ENCODE results near the gene FER1L5. TPM values are rescaled to one million over a fixed set of nuclear protein-coding genes. Genes with fewer than 3 reads are reported as not detected.

Gene FER1L5
- total RNA-seq, 2 experiments from 2014 or later: not detected

DNA sequence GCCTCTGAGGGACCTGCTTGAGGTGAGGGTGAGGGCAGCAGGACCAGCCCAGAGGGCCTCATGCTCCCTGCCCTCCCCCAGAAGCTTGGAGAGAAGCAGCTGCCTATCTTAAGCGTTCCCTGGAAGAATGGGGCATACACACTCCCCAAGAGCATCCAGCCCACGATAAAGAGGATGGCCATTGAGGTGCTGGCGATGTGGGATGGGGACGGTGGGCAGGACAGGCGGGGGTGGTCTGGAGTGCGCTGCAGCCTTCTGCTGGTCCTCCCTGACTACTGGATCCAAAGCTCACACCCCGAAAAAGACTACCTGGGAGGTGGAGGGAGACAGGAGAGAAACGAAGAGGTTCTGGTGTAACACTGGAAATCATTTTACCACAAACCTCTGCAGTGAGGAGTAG, 51.7 kb downstream of the FER1L5 start:
- no peaks in the 10 kb centered on the region for H3K9me3 Mint-ChIP-seq
- DNase-seq: no peak
- no peaks in the 10 kb centered on the region for H3K36me3 Mint-ChIP-seq
- no peaks in the 10 kb centered on the region for H3K4me1 Mint-ChIP-seq
- no peak overlapping the region for H3K4me3 Mint-ChIP-seq
- no peak overlapping the region for H3K27ac Mint-ChIP-seq
- H3K27me3 Mint-ChIP-seq: no peaks in the 10 kb centered on the region

DNA sequence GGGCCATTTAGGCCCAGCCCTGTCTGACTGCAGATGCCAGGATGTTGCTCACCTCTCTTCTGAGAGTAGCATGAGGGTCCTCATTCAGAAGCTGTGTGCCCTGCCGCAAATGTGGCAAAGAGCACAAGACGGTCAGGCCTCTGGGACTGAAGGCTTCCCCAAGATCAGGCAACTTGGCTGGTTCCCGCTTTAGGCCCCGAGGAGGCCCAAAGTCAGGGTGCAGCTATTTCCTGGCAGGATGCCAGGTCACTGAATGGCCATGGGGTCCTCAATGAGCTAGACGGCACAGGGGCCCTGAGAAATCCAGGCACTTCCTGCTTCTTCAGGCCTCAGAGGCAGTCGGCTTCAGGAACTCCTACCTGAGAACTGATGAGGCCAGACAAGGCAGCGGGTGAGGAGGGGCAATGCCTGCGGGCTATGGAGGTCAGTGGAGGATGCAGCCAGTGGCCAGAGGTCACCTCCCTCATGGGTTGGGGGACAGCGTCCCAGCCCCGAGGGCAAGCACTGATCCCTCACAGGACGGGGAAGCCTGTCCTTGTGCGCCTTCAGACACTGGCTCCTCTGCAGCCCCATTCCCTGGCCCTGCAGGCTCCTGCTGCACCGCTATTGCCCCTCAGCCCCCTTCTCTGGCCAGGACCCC, 52.4 kb downstream of the FER1L5 start:
- no peaks in the 10 kb centered on the region for H3K9me3 Mint-ChIP-seq
- H3K27me3 Mint-ChIP-seq: no peaks in the 10 kb centered on the region
- no peaks in the 10 kb centered on the region for H3K4me1 Mint-ChIP-seq
- no peak overlapping the region for H3K27ac Mint-ChIP-seq
- DNase-seq: no peak
- no peak overlapping the region for H3K4me3 Mint-ChIP-seq
- H3K36me3 Mint-ChIP-seq: no peaks in the 10 kb centered on the region

DNA sequence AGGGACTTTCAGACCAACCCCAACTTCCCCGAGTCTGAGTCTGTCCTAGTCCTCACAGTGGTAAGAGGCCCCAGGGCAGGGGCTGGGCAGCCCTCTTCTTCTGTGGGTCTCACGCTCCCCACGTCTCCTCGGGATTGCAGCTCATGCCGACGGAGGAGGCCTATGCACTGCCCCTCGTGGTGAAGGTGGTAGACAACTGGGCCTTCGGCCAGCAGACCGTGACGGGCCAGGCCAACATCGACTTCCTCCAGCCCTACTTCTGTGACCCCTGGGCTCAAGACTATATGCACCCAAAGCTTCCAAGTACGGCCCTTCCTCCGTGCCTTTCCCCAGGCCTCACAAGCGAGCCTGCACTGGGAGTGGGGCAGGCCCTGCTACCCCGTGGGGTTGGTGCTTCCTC, 53.0 kb downstream of the FER1L5 start:
- no peaks in the 10 kb centered on the region for H3K27me3 Mint-ChIP-seq
- no peak overlapping the region for H3K27ac Mint-ChIP-seq

DNA sequence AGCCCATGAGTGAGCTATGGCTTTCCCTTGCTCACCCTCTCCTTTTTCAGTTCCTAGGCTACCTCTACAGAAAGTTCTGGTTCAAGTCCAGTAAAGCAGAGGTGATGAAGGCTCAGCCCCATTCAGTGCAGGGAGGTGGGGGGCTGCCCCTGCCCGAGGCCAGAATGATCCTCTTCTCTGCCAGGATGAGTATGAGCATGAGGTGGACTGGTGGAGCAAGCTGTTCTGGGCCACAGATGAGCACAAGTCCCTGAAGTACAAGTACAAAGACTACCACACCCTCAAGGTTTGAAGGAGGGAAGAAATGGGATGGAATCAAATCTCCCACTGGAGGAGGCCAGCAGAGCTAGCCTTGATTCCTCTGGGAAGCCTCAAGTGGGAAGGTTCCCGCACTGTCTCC, 54.9 kb downstream of the FER1L5 start:
- H3K9me3 Mint-ChIP-seq: no peaks in the 10 kb centered on the region
- H3K4me1 Mint-ChIP-seq: no peaks in the 10 kb centered on the region
- DNase-seq: no peak
- H3K4me3 Mint-ChIP-seq: no peak overlapping the region
- no peaks in the 10 kb centered on the region for H3K27me3 Mint-ChIP-seq
- no peak overlapping the region for H3K27ac Mint-ChIP-seq
- no peaks in the 10 kb centered on the region for H3K36me3 Mint-ChIP-seq

More for the DNA sequence above, 53.0 kb downstream of the FER1L5 start:
- Mint-ChIP-seq H3K4me1 (no peaks in the 10 kb centered on the region), H3K4me3 (no peak overlapping the region), H3K36me3 (no peaks in the 10 kb centered on the region), H3K9me3 (no peaks in the 10 kb centered on the region)
- no peak for DNase-seq

DNA sequence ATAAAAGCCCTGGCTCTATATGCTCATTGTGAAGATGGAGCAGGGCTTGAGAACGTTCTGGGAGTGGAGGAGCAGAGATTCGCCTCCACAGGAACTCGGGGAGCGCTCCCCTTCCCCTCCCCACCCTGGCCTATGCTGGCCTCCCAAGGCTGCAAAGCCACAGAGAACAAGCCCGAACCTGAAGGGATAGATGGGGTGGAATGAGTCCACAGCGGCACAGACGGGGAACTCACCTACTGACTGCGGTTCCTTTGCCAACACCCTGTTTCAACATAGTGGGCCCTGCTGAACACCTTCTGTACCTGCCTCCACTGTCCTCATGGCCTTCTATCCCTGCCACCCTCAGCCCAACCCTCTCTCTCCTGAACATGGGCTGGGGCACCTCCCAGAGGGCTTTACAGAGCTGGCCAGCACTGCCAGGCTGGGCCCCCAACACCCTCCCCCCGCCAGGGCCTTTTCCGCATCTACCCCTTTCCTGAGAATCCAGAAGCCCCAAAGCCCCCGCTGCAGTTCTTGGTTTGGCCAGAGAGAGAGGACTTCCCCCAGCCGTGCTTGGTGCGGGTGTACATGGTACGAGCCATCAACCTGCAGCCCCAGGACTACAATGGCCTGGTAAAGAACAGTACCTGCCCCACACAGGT, 55.8 kb downstream of the FER1L5 start:
- no peaks in the 10 kb centered on the region for H3K9me3 Mint-ChIP-seq
- no peaks in the 10 kb centered on the region for H3K27me3 Mint-ChIP-seq
- H3K36me3 Mint-ChIP-seq: no peaks in the 10 kb centered on the region
- H3K4me3 Mint-ChIP-seq: no peak overlapping the region
- no peak for DNase-seq
- H3K4me1 Mint-ChIP-seq: no peaks in the 10 kb centered on the region
- H3K27ac Mint-ChIP-seq: no peak overlapping the region

DNA sequence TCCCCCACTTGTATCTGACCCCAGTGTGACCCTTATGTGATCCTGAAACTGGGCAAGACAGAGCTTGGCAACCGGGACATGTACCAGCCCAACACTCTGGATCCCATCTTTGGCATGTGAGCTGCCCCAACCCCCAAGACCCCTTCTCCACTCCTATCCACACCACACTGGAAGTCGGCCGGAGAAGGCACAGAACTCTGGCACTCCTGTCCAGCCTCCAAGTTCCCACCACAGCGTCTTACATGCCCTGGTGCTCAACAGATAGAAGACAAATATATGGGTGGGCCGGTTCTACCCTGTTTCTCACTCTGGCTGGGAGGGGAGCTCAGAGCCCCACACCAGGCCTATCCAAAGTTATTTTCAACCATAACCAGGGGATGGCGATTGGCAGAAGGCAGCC, 56.5 kb downstream of the FER1L5 start:
- Mint-ChIP-seq H3K27me3 (no peaks in the 10 kb centered on the region), H3K4me3 (no peak overlapping the region)
- no peak for DNase-seq

DNA sequence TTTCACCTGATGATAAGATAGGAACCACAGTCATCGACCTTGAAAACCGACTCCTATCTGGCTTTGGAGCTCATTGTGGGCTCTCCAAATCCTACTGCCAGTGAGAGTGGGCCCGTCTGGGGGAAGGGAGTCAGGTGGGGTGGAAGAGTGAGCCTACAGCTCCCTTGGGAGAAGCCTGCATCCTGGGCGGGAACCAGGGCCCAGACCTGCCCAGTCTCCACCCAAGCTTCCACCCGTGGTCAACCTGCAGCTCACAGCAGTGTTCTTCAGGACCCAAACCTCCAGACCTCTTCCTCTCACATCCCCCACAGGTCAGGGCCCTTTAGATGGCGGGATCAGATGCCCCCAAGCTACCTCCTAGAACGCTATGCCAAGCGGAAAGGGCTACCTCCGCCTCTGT, 57.1 kb downstream of the FER1L5 start:
- no peaks in the 10 kb centered on the region for H3K27me3 Mint-ChIP-seq
- DNase-seq: no peak
- H3K9me3 Mint-ChIP-seq: no peaks in the 10 kb centered on the region
- H3K27ac Mint-ChIP-seq: no peak overlapping the region
- no peak overlapping the region for H3K4me3 Mint-ChIP-seq
- no peaks in the 10 kb centered on the region for H3K36me3 Mint-ChIP-seq
- no peaks in the 10 kb centered on the region for H3K4me1 Mint-ChIP-seq

More for the DNA sequence above, 56.5 kb downstream of the FER1L5 start:
- no peaks in the 10 kb centered on the region for H3K4me1 Mint-ChIP-seq
- H3K9me3 Mint-ChIP-seq: no peaks in the 10 kb centered on the region
- no peak overlapping the region for H3K27ac Mint-ChIP-seq
- H3K36me3 Mint-ChIP-seq: no peaks in the 10 kb centered on the region

DNA sequence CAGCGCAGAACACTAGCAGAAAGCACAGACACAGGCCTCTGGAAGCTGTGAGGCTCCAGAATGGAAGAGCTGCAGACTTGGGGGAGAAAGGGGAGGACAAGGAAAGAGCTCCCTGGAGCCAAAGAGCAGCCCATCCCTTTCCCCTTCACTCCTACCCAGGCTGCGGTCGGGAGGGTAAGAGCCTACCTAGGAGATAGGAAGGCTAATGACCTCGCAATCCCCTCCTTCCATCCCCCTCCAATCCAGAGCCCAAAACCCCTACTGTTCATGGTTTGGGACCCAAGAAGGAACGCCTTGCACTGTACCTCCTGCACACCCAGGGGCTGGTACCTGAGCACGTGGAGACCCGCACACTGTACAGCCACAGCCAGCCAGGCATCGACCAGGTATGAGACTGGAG, 57.5 kb downstream of the FER1L5 start:
- Mint-ChIP-seq H3K27me3 (no peaks in the 10 kb centered on the region), H3K4me1 (no peaks in the 10 kb centered on the region), H3K36me3 (no peaks in the 10 kb centered on the region), H3K9me3 (no peaks in the 10 kb centered on the region), H3K4me3 (no peak overlapping the region), H3K27ac (no peak overlapping the region)
- no peak for DNase-seq

DNA sequence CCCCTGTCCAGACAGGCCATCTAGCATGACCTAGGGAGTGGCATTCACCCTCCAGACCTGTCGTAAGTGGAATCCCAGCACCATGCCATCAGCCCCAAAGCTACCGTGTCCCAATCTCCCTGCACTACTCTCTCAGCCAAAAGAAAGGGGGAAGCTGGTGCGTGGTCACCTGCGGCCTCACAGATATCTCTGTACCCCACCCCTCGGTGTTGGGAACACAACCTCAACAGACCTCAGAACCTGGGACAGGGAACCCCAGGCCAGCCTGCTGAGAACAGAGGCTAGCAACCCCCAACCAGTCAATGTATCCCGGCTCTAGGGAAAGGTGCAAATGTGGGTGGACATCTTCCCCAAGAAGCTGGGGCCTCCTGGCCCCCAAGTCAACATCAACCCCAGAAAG, 59.1 kb downstream of the FER1L5 start:
- Mint-ChIP-seq H3K36me3 (peaks cover 5% of the 10 kb centered on the region), H3K9me3 (no peaks in the 10 kb centered on the region), H3K27me3 (no peaks in the 10 kb centered on the region), H3K27ac (no peak overlapping the region), H3K4me1 (no peaks in the 10 kb centered on the region), H3K4me3 (no peak overlapping the region)
- no peak for DNase-seq

DNA sequence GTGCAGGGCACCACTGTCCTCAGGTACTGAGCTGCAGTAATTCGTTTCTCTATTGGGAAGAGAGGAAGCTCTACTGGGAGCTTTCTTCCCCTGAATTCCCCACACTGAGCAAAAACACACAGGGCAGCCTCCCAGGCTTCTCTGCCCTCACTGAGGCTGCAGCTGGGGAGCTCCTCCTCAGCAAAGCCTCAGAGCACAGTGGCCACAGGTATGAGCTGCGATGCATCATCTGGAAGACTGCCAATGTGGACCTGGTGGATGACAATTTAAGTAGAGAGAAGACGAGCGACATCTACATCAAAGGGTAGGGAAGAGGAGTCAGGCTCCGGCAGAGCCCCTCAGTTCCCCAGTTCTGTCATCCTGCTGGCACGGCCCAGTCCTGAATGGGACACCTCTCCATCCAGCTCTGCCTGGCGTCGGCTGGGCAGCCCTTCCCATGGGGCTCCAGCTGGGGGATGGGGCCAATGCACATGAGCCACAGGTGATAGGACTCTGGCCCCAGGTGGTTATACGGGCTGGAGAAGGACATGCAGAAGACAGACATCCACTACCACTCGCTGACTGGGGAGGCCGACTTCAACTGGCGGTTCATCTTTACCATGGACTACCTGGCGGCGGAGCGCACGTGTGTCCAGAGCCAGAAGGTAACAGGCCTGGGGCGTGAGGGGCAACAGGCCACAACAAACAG, 59.7 kb downstream of the FER1L5 start:
- Mint-ChIP-seq H3K4me1 (no peaks in the 10 kb centered on the region), H3K4me3 (no peak overlapping the region), H3K27ac (no peak overlapping the region), H3K9me3 (no peaks in the 10 kb centered on the region), H3K36me3 (peaks cover 10% of the 10 kb centered on the region), H3K27me3 (no peaks in the 10 kb centered on the region)
- DNase-seq: no peak

DNA sequence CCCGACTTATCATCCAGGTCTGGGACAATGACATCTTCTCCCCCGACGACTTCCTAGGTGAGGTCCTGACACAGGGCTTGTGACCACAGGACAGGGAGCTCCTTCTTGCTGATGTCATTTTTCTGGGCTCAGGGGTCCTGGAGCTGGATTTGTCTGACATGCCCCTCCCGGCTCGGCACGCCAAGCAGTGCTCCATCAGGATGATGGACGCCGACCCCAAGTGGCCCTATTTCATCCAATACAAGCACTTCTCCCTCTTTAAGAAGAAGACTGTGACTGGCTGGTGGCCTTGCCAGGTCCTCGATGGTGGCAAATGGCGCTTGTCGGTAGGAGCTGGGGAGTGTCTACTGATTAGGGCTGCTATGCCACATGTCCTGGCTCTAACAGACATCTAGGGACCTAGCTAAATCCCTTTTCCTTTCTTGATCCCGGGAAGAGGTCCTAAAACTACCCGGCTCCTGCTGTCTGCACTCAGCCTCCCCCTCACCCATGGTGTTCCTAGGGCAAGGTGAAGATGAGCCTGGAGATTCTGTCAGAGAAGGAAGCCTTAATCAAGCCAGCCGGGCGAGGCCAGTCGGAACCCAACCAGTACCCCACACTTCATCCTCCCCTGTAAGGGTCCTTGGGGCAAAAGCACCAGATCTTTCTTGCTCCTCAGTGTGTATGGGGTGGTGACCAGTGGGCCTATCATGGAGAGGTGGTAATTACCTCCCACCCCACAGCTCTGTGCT, 60.6 kb downstream of the FER1L5 start:
- no peak for DNase-seq
- Mint-ChIP-seq H3K27me3 (no peaks in the 10 kb centered on the region), H3K27ac (no peak overlapping the region)

DNA sequence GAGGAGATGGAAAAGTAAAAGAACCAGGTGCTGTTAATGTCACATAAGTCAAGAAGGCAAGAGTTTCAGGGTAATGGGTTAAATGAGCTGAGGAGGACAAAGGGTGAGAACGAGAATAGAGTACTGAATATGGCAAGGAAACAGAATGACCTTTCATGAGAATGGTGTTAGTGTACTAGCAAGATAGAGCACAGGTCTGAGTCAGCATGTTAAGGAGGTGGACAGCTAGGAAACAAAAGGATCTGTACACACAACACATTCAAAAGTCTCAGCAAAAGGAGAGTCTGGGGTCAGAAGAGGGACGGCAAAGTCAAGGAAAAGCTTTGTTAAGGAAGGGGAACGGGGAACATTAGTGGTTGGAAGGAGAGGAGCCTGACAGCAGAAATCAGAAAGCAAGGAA, 68.4 kb downstream of the FER1L5 start:
- peaks cover 18% of the 10 kb centered on the region for H3K36me3 Mint-ChIP-seq
- no peak for DNase-seq
- H3K4me1 Mint-ChIP-seq: no peaks in the 10 kb centered on the region
- H3K27me3 Mint-ChIP-seq: no peaks in the 10 kb centered on the region
- no peak overlapping the region for H3K27ac Mint-ChIP-seq
- no peak overlapping the region for H3K4me3 Mint-ChIP-seq
- no peaks in the 10 kb centered on the region for H3K9me3 Mint-ChIP-seq

More for the DNA sequence above, 60.6 kb downstream of the FER1L5 start:
- H3K4me1 Mint-ChIP-seq: no peaks in the 10 kb centered on the region
- H3K4me3 Mint-ChIP-seq: no peak overlapping the region
- H3K36me3 Mint-ChIP-seq: peaks cover 10% of the 10 kb centered on the region
- H3K9me3 Mint-ChIP-seq: no peaks in the 10 kb centered on the region

DNA sequence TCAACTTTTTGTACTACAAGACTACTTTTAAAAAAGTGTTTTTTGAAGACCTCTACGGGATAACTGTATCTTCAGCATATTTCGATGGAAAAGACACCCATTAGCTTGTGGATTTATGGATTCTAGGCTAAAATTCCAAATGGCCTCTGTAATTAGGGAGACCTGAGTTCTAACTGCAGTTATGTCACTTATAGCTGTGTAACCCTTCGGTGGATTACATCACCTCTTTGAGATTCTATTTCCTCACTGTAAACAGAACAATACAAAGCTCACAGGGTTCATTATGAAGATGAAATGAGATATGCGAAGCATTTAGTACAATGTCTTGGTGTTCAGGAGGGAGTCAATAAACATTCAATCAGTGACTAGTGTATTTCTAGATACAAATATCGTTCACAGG, 73.1 kb downstream of the FER1L5 start:
- no peaks in the 10 kb centered on the region for H3K27me3 Mint-ChIP-seq
- H3K9me3 Mint-ChIP-seq: no peaks in the 10 kb centered on the region
- H3K36me3 Mint-ChIP-seq: peaks cover 5% of the 10 kb centered on the region
- H3K4me3 Mint-ChIP-seq: no peak overlapping the region
- DNase-seq: no peak
- no peak overlapping the region for H3K27ac Mint-ChIP-seq
- H3K4me1 Mint-ChIP-seq: no peaks in the 10 kb centered on the region

DNA sequence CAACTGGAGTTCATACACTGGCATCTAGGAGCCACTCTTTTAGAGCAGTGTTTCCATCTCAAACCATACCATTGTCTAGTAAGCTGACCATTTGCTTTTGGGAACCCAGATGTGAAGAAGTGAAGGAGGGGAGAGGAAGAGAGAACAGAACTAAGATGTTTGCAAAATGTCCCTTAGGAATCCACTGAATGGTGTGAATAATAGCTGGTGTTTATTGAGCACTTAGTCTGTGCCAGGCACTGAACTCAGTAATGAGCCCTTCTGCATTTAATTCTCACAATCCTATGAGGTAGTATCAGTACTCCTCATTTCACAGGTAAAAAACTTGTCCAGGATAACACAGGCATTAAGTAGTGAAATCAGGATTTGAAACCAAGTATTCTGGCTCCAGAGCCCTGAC, 73.8 kb downstream of the FER1L5 start:
- no peak overlapping the region for H3K27ac Mint-ChIP-seq
- no peaks in the 10 kb centered on the region for H3K9me3 Mint-ChIP-seq
- H3K4me1 Mint-ChIP-seq: no peaks in the 10 kb centered on the region
- no peak for DNase-seq
- H3K27me3 Mint-ChIP-seq: no peaks in the 10 kb centered on the region
- no peaks in the 10 kb centered on the region for H3K36me3 Mint-ChIP-seq
- H3K4me3 Mint-ChIP-seq: no peak overlapping the region

DNA sequence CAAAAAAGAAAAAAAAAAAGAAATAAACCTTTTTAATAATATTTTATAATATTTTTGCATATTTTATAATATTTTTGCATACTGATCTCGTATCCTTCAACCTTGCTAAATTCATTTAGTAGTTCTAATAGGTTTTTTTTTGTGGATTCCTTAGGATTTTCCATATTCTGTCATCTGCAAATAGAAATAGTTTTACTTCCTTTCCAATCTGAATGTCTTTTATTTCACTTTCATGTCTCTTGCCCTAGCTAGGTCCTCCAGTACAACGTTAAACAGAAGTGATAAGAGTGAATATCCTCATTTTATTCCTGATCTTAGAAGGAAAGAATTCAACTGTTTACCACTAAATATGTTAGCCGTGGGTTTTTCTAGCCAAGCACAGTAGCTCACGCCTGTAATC, 83.6 kb downstream of the FER1L5 start:
- Mint-ChIP-seq H3K27ac (no peak overlapping the region), H3K4me1 (peaks cover 1% of the 10 kb centered on the region), H3K4me3 (no peak overlapping the region), H3K36me3 (peaks cover 18% of the 10 kb centered on the region), H3K27me3 (no peaks in the 10 kb centered on the region), H3K9me3 (no peaks in the 10 kb centered on the region)
- DNase-seq: no peak
